Measurements from ENCODE around the gene GLRX2. TPM values are rescaled to one million over a fixed set of nuclear protein-coding genes. Genes with fewer than 3 reads are reported as not detected.

Gene GLRX2
- total and polyA plus RNA-seq, 2 of the 8 experiments (the other 6 are each of a cell fraction or from before 2014, with no cell fraction given), result 4.8 to 13.5 TPM

DNA sequence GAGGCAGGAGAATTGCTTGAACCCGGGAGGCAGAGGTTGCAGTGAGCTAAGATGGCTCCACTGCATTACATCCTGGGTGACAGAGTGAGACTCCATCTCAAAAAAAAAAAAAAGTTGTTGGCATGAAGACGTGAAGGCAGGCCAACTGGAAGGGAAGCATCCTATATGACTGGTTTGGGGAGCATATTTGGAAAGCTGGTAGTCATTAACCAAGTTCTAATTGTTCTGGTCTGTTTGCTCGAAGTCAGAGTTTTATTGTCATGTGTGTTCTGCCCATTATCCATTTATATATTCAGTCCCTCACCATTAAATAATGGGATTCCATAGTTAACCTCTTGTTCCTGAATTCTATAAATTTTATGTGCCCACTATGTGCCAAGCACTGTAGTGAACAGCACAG, 3.3 kb upstream of the GLRX2 start:
- Histone ChIP-seq H2BK20ac (ENCODE audit: low read length) (no peak overlapping the region), H2BK5ac (ENCODE audit: low read depth, low read length) (no peak overlapping the region), H4K5ac (ENCODE audit: insufficient read length, low read depth, low read length) (no peak overlapping the region), H3K9me3 (ENCODE audit: insufficient read depth in 2 of 2, low read depth in 1 of 2, low read length in 1 of 2) (no peaks in the 10 kb centered on the region), H3K4me1 (replicated peaks in 1 of 4; ENCODE audit: control insufficient read depth in 3 of 4, insufficient read depth in 4 of 4, low read length in 3 of 4) (peaks cover 0 to 7% (median 7%) of the 10 kb centered on the region in 4 experiments), H2AFZ (ENCODE audit: low read length) (no peak overlapping the region), H4K8ac (ENCODE audit: extremely low read depth, insufficient read depth, low read length) (no peak overlapping the region), H3K18ac (ENCODE audit: extremely low read depth, low read length) (no peak overlapping the region), H3K14ac (ENCODE audit: insufficient read length) (no peak overlapping the region), H3K9ac (replicated peaks in 1 of 4; ENCODE audit: extremely low read depth in 1 of 4, low read depth in 3 of 4, low read length in 3 of 4) (no peak overlapping the region), H4K91ac (replicated peaks; ENCODE audit: insufficient read length, low read length) (no peak overlapping the region), H3K79me1 (ENCODE audit: low read depth, low read length) (no peaks in the 10 kb centered on the region), H3K4ac (replicated peaks; ENCODE audit: insufficient read length, low read depth, low read length) (no peak overlapping the region), H3K56ac (replicated peaks; ENCODE audit: insufficient read length, low read depth, low read length) (no peak overlapping the region), H3K23ac (ENCODE audit: insufficient read length) (no peak overlapping the region), H2BK15ac (ENCODE audit: low read length) (no peak overlapping the region), H3K23me2 (ENCODE audit: low read depth, low read length) (peaks cover 9% of the 10 kb centered on the region), H3K4me2 (ENCODE audit: insufficient read depth in 1 of 2, low read depth in 2 of 2, low read length in 2 of 2) (no peak overlapping the region), H3K36me3 (ENCODE audit: control insufficient read depth in 2 of 4, insufficient read depth in 4 of 4, low read length in 3 of 4) (no peaks in the 10 kb centered on the region), H4K20me1 (replicated peaks in 1 of 2; ENCODE audit: control insufficient read depth in 1 of 2, insufficient read depth in 2 of 2, low read length in 2 of 2) (peaks cover 0 to 2% of the 10 kb centered on the region in 2 experiments), H2BK12ac (ENCODE audit: low read depth, low read length) (no peak overlapping the region), H3K4me3 (ENCODE audit: extremely low read depth in 1 of 4, insufficient read depth in 2 of 4, low read depth in 3 of 4, low read length in 4 of 4) (no peak overlapping the region), H3K79me2 (ENCODE audit: control insufficient read depth in 1 of 2, insufficient read depth in 2 of 2, low read length in 2 of 2) (no peaks in the 10 kb centered on the region), H2AK5ac (ENCODE audit: low read depth, low read length) (no peak overlapping the region), H3K27me3 (replicated peaks in 1 of 4; ENCODE audit: control insufficient read depth in 3 of 4, extremely low read depth in 1 of 4, insufficient read depth in 3 of 4, low read length in 3 of 4) (peaks cover 0 to 11% (median 4%) of the 10 kb centered on the region in 4 experiments; a peak in 4 of 7 replicates), H2BK120ac (replicated peaks; ENCODE audit: low read depth, low read length) (no peak overlapping the region), H3K27ac (ENCODE audit: low read depth, low read length) (no peak overlapping the region)
- DNase-seq (ENCODE audit: low read depth in 1 of 2, low spot score in 2 of 2) (no peak), FAIRE-seq (no peak)
- POLR2A ChIA-PET (ENCODE audit: partially characterized antibody), result interaction anchor here (0.7 to 2.8 kb wide), 2 partner anchors 14 to 821 kb away, joined by 3 to 10 read pairs; partner anchors contain the start of gene CDC73
- CTCF ChIA-PET (ENCODE audit: partially characterized antibody), result interaction anchor here (1.2 kb wide), 2 partner anchors 10 to 14 kb away, joined by 4 to 6 read pairs; no protein-coding TSS in a partner anchor
- 83% methylated on average over 3 of the region's 3 CpGs; no CpG with 5 or more reads in 1 of the 2 experiments for WGBS, 2 experiments (ENCODE audit: extremely low coverage in 1 of 2, insufficient coverage in 1 of 2, insufficient read length in 1 of 2, insufficient replicate concordance in 2 of 2, low coverage in 1 of 2, low lambda C conversion rate in 2 of 2, missing lambda C conversion rate in 1 of 2)
- TF ChIP-seq BCL11A (IDR thresholded peaks at IDR 0.05; ENCODE audit: low read depth in 2 of 2, low read length in 2 of 2) (no peak), CHD2 (IDR thresholded peaks at IDR 0.05; ENCODE audit: low read length) (no peak), SIX5 (IDR thresholded peaks at IDR 0.05; ENCODE audit: low read depth, low read length) (no peak), POLR2AphosphoS5 (IDR thresholded peaks at IDR 0.05; ENCODE audit: low read depth, low read length) (no peak), GABPA (IDR thresholded peaks at IDR 0.05; ENCODE audit: borderline replicate concordance, insufficient read depth, low read length) (no peak), E2F6 (IDR thresholded peaks at IDR 0.05) (no peak), MAX (IDR thresholded peaks at IDR 0.05) (no peak), SAP30 (IDR thresholded peaks at IDR 0.05; ENCODE audit: insufficient read depth, insufficient replicate concordance, low read length) (no peak), CTCF (IDR thresholded peaks at IDR 0.05; ENCODE audit: control extremely low read depth in 1 of 3, insufficient read depth in 1 of 3, low read depth in 1 of 3, low read length in 3 of 3) (no peak), RXRA (IDR thresholded peaks at IDR 0.05; ENCODE audit: insufficient read depth, low read depth, low read length) (no peak), CREB1 (IDR thresholded peaks at IDR 0.05) (no peak)
